GM19193 (cell line): ENCODE results near the gene BIRC3.

Source experiments
- POLR2A ChIP-seq: IDR thresholded peaks from 4 replicates; pipeline ENCODE4 v1.6.1; 2011; ENCODE audit not compliant: insufficient read depth, insufficient read length; ENCODE audit errors: extremely low read depth

The BIRC3 gene

GRCh38 chr11:102338479-102339010 lies 21.3 kb downstream of the BIRC3 start:
- TF ChIP-seq POLR2A = peak; percentile 4

- TF ChIP-seq POLR2A = no peak
Measured at GRCh38 chr11:102341844-102342318, 24.6 kb downstream of the BIRC3 start.

- TF ChIP-seq POLR2A = no peak
Measured at GRCh38 chr11:102343809-102344208, 26.5 kb downstream of the BIRC3 start.

GRCh38 chr11:102345904-102346303 lies 28.6 kb downstream of the BIRC3 start:
- no peak for TF ChIP-seq POLR2A

- no peak for TF ChIP-seq POLR2A
Measured at GRCh38 chr11:102346456-102346747, 29.1 kb downstream of the BIRC3 start.

- TF ChIP-seq POLR2A = peak; percentile 79
Measured at GRCh38 chr11:102346748-102347461, 29.6 kb downstream of the BIRC3 start, which contains the start of gene BIRC2. TSS of gene BIRC2 (plus strand) at chr11:102347214. CDS start at chr11:102349855, 2,641 bp downstream.

- TF ChIP-seq POLR2A = no peak
Measured at GRCh38 chr11:102347462-102348370, 30.4 kb downstream of the BIRC3 start.

GRCh38 chr11:102357116-102357515 lies 39.8 kb downstream of the BIRC3 start:
- no peak for TF ChIP-seq POLR2A

GRCh38 chr11:102359372-102359771 lies 42.1 kb downstream of the BIRC3 start:
- no peak for TF ChIP-seq POLR2A

- no peak for TF ChIP-seq POLR2A
Measured at GRCh38 chr11:102360681-102361080, 43.4 kb downstream of the BIRC3 start.

- no peak for TF ChIP-seq POLR2A
Measured at GRCh38 chr11:102361086-102362031, 44.1 kb downstream of the BIRC3 start.

GRCh38 chr11:102364991-102365390 lies 47.7 kb downstream of the BIRC3 start:
- no peak for TF ChIP-seq POLR2A

- TF ChIP-seq POLR2A = no peak
Measured at GRCh38 chr11:102367364-102367763, 50.1 kb downstream of the BIRC3 start.

- no peak for TF ChIP-seq POLR2A
Measured at GRCh38 chr11:102368472-102368871, 51.2 kb downstream of the BIRC3 start.
